IPS-NIHi7 (cell line): Measurements from ENCODE around the gene KDM1A.

Experiments
- DNase-seq: peaks from one replicate; pipeline ENCODE4 v3.0.0; 2012; ENCODE audit warnings: mixed read lengths; ENCODE audit errors: extremely low spot score

The KDM1A gene

GRCh38 chr1:23013657-23014056 is 5.6 kb upstream of the KDM1A start:
- DNase-seq: peak; percentile 40

- no peak for DNase-seq
Observed at GRCh38 chr1:23018661-23019093, 591 bp upstream of the KDM1A start.

GRCh38 chr1:23019863-23020625 is 776 bp downstream of the KDM1A start:
- DNase-seq: peak; percentile 52

- DNase-seq: no peak
Observed at GRCh38 chr1:23020706-23021405, 1.6 kb downstream of the KDM1A start.

- no peak for DNase-seq
Observed at GRCh38 chr1:23021834-23022233, 2.6 kb downstream of the KDM1A start.

GRCh38 chr1:23023174-23023845 is 4.0 kb downstream of the KDM1A start:
- no peak for DNase-seq

GRCh38 chr1:23026568-23026967 is 7.3 kb downstream of the KDM1A start:
- DNase-seq: no peak

GRCh38 chr1:23027352-23027907 is 8.2 kb downstream of the KDM1A start:
- no peak for DNase-seq

- no peak for DNase-seq
Observed at GRCh38 chr1:23029337-23029736, 10.1 kb downstream of the KDM1A start.

- peak; percentile 53 for DNase-seq
Observed at GRCh38 chr1:23035823-23036452, 16.7 kb downstream of the KDM1A start.

GRCh38 chr1:23037081-23037740 is 17.9 kb downstream of the KDM1A start:
- DNase-seq: no peak

- no peak for DNase-seq
Observed at GRCh38 chr1:23039308-23039826, 20.1 kb downstream of the KDM1A start.

- DNase-seq: no peak
Observed at GRCh38 chr1:23040509-23040908, 21.2 kb downstream of the KDM1A start.

GRCh38 chr1:23044035-23044434 is 24.8 kb downstream of the KDM1A start:
- no peak for DNase-seq

- no peak for DNase-seq
Observed at GRCh38 chr1:23050201-23050600, 30.9 kb downstream of the KDM1A start.

GRCh38 chr1:23051290-23051909 is 32.1 kb downstream of the KDM1A start:
- no peak for DNase-seq

- DNase-seq: no peak
Observed at GRCh38 chr1:23057301-23057700, 38.0 kb downstream of the KDM1A start.

- DNase-seq: no peak
Observed at GRCh38 chr1:23062271-23062670, 43.0 kb downstream of the KDM1A start.

- no peak for DNase-seq
Observed at GRCh38 chr1:23065385-23065784, 46.1 kb downstream of the KDM1A start.

GRCh38 chr1:23066075-23066474 is 46.8 kb downstream of the KDM1A start:
- DNase-seq: no peak

GRCh38 chr1:23069149-23069548 is 49.9 kb downstream of the KDM1A start:
- DNase-seq: no peak
